ENCODE measurements around the gene FGF6. TPM values are rescaled to one million over a fixed set of nuclear protein-coding genes. Genes with fewer than 3 reads are reported as not detected.

FGF6 gene
- total RNA-seq, 1 donor from 2014 or later = not detected

DNA sequence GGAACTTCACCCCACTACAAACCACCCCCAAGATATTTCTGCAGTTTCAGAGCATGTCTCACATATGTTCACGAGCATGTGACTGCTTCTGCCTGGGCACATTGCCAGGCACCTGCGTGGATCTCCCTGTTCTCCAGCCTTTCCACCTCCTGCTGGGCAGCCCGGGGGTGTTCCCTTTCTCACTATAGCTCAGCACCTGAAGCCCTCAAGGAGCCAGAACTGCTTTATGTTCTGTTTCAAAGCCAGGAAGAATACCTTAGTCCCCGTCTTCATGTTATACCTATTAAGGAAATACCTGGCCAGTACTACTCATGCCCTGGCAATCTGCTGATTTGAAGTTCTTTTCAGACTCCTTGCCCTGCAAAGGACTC, 4.2 kb upstream of the FGF6 start:
- TF ChIP-seq, protein P1, sequence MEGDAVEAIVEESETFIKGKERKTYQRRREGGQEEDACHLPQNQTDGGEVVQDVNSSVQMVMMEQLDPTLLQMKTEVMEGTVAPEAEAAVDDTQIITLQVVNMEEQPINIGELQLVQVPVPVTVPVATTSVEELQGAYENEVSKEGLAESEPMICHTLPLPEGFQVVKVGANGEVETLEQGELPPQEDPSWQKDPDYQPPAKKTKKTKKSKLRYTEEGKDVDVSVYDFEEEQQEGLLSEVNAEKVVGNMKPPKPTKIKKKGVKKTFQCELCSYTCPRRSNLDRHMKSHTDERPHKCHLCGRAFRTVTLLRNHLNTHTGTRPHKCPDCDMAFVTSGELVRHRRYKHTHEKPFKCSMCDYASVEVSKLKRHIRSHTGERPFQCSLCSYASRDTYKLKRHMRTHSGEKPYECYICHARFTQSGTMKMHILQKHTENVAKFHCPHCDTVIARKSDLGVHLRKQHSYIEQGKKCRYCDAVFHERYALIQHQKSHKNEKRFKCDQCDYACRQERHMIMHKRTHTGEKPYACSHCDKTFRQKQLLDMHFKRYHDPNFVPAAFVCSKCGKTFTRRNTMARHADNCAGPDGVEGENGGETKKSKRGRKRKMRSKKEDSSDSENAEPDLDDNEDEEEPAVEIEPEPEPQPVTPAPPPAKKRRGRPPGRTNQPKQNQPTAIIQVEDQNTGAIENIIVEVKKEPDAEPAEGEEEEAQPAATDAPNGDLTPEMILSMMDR (IDR thresholded peaks at IDR 0.05; ENCODE audit: insufficient read depth, low read depth, low read length) = no peak
- no peak for TF ChIP-seq EZH2 (IDR thresholded peaks at IDR 0.05; ENCODE audit: insufficient read depth, low read length)

DNA sequence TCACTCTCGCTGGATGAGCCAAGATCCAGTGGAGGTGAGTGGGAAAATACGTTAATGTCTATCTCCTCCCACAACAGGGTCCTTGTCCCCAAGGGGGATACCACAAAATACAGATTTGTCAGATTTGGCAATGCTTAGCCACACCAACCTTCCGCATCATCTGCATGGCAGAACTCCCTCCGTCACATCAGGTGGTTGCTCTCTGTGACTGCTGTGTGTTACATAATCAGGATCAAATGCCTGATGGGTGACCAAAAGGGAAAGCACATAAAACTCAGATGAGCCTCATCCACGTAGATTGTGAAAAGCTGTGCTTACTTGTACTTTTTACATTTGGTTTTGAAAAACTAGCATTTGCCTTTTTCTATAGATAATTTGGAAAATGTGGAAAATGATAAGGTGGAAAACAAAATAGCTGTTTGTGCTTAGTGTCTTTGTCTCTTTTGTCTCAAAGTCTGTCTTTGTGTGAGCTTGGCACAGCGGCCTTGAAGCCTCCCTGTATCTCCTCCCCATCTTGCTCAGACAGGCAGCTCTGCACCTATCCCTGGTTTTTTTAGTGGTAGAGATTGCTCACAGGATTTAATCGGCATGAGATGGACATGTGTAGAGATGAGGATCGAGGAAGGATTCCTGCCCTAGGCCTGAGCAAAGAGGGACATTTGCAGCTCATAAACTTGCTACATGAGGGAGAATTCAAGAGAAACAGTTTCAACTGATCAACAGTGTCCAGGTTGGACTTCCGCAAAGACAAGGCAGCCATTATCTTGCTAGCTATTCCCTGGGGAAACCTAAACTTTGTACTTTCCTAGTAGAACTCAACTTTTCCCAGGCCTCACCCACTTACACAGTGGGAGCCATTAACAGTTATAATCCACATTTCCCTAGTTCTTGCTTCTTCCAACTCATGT, 3.6 kb upstream of the FGF6 start:
- FAIRE-seq = no peak
- Mint-ChIP-seq H3K4me1 (ENCODE audit: low read depth, unreplicated experiment) (peaks cover 9% of the 10 kb centered on the region), H3K27me3 (ENCODE audit: low read depth, unreplicated experiment) (peaks cover 25% of the 10 kb centered on the region), H3K4me3 (ENCODE audit: unreplicated experiment) (no peak overlapping the region), H3K36me3 (ENCODE audit: low read depth, unreplicated experiment) (no peaks in the 10 kb centered on the region), H3K9me3 (ENCODE audit: unreplicated experiment) (peaks cover 7% of the 10 kb centered on the region), H3K27ac (ENCODE audit: unreplicated experiment) (no peak overlapping the region)
- Histone ChIP-seq H4K20me1 (ENCODE audit: insufficient read depth, low read length) (no peaks in the 10 kb centered on the region), H3K27ac (ENCODE audit: low read depth, low read length) (no peak overlapping the region), H3K4me3 (ENCODE audit: insufficient read depth, low read depth, low read length) (no peak overlapping the region), H3K36me3 (ENCODE audit: insufficient read depth, low read length) (no peaks in the 10 kb centered on the region), H3K79me2 (ENCODE audit: insufficient read depth, low read length) (no peaks in the 10 kb centered on the region), H3K9me3 (ENCODE audit: insufficient read depth, low read depth, low read length) (no peaks in the 10 kb centered on the region), H3K4me1 (ENCODE audit: insufficient read depth, low read length) (no peaks in the 10 kb centered on the region), H3K4me2 (ENCODE audit: low read length) (no peak overlapping the region), H3K27me3 (ENCODE audit: insufficient read depth, low read length) (peaks cover 13% of the 10 kb centered on the region), H2AFZ (ENCODE audit: low read depth, low read length) (no peak overlapping the region), H3K9ac (ENCODE audit: low read length) (no peak overlapping the region)
- DNase-seq (ENCODE audit: low read depth) = no peak
- no peak for TF ChIP-seq EZH2 (IDR thresholded peaks at IDR 0.05; ENCODE audit: insufficient read depth, low read length)
- TF ChIP-seq, protein P1 (IDR thresholded peaks at IDR 0.05; ENCODE audit: insufficient read depth, low read depth, low read length) = no peak

More for the DNA sequence above, 4.2 kb upstream of the FGF6 start:
- no peaks in the 10 kb centered on the region for H3K36me3 ChIP-seq (ENCODE audit: insufficient read depth, low read length)
- no peak overlapping the region for H3K27ac ChIP-seq (ENCODE audit: low read depth, low read length)
- H3K9me3 ChIP-seq (ENCODE audit: insufficient read depth, low read depth, low read length) = no peaks in the 10 kb centered on the region
- H3K4me3 ChIP-seq (ENCODE audit: insufficient read depth, low read depth, low read length) = no peak overlapping the region
- no peak overlapping the region for H2AFZ ChIP-seq (ENCODE audit: low read depth, low read length)
- H3K4me2 ChIP-seq (ENCODE audit: low read length) = no peak overlapping the region
- Mint-ChIP-seq H3K27me3 (ENCODE audit: low read depth, unreplicated experiment) (peaks cover 25% of the 10 kb centered on the region), H3K9me3 (ENCODE audit: unreplicated experiment) (peaks cover 9% of the 10 kb centered on the region), H3K27ac (ENCODE audit: unreplicated experiment) (no peak overlapping the region), H3K4me3 (ENCODE audit: unreplicated experiment) (no peak overlapping the region), H3K4me1 (ENCODE audit: low read depth, unreplicated experiment) (peaks cover 9% of the 10 kb centered on the region), H3K36me3 (ENCODE audit: low read depth, unreplicated experiment) (no peaks in the 10 kb centered on the region)
- no peak overlapping the region for H3K9ac ChIP-seq (ENCODE audit: low read length)
- peaks cover 13% of the 10 kb centered on the region for H3K27me3 ChIP-seq (ENCODE audit: insufficient read depth, low read length)
- DNase-seq (ENCODE audit: low read depth) (no peak), FAIRE-seq (no peak)
- no peaks in the 10 kb centered on the region for H4K20me1 ChIP-seq (ENCODE audit: insufficient read depth, low read length)
- H3K4me1 ChIP-seq (ENCODE audit: insufficient read depth, low read length) = no peaks in the 10 kb centered on the region
- no peaks in the 10 kb centered on the region for H3K79me2 ChIP-seq (ENCODE audit: insufficient read depth, low read length)
